K562 (cell line): ENCODE measurements around the gene PRKCB. TPM values are rescaled to one million over a fixed set of nuclear protein-coding genes. Genes with fewer than 3 reads are reported as not detected.
A peak's percentile ranks its signal among the peaks of the same experiment; 100 is the strongest.

Source experiments
- ATF3 ChIP-seq, 2 experiments: fragments of 450-650 bp in 1 of 2; sonication (generic) in 1 of 2; formaldehyde crosslinking in 1 of 2; IDR thresholded peaks in 1 of 2; conservative IDR thresholded peaks in 1 of 2; 2 replicates each; pipeline versions ENCODE4 v1.6.1 to v1.8.1; 2016 to 2023; ENCODE audit warnings: mild to moderate bottlenecking in 2 of 2, moderate library complexity in 2 of 2, inconsistent platforms in 1 of 2, missing genetic modification reagents in 1 of 2
- FOXP4 ChIP-seq: sonication (generic); formaldehyde crosslinking; IDR thresholded peaks from 2 replicates; pipeline ENCODE4 v1.8.0; 2022; ENCODE audit warnings: mild to moderate bottlenecking, missing genetic modification reagents, borderline replicate concordance
- GABPB1 ChIP-seq: sonication (generic); formaldehyde crosslinking; IDR thresholded peaks from 2 replicates; pipeline ENCODE4 v1.8.0; 2022; ENCODE audit warnings: mild to moderate bottlenecking, missing genetic modification reagents
- HBP1 ChIP-seq: fragments of 450-650 bp; formaldehyde crosslinking; IDR thresholded peaks from 2 replicates; pipeline ENCODE4 v1.4.0; 2022; ENCODE audit warnings: missing genetic modification characterization
- HINFP ChIP-seq: fragments of 450-650 bp; conservative IDR thresholded peaks from 2 replicates; pipeline ENCODE4 v1.6.1; 2016; ENCODE audit warnings: missing genetic modification characterization, low read depth, mild to moderate bottlenecking, control low read depth, missing compliant biosample characterization
- HLTF ChIP-seq: fragments of 450-650 bp; IDR thresholded peaks from 2 replicates; pipeline ENCODE4 v1.6.1; 2016
- HMG20B ChIP-seq: fragments of 250-450 bp; sonication (Bioruptor Pico); IDR thresholded peaks from 2 replicates; pipeline ENCODE4 v1.5.0; 2021; ENCODE audit warnings: mild to moderate bottlenecking
- KAT2B ChIP-seq: IDR thresholded peaks from one replicate; pipeline ENCODE4 v1.6.1; 2012; ENCODE audit warnings: low read depth, mild to moderate bottlenecking, control low read depth, inconsistent platforms, low read length, moderate library complexity
- MBD1 ChIP-seq: fragments of 250-450 bp; sonication (Bioruptor Pico); IDR thresholded peaks from 2 replicates; pipeline ENCODE4 v1.8.0; 2022; ENCODE audit warnings: inconsistent platforms
- POLR3G ChIP-seq: IDR thresholded peaks from 2 replicates; pipeline ENCODE4 v1.6.1; 2011; ENCODE audit not compliant: insufficient read length, insufficient replicate concordance; ENCODE audit errors: extremely low read depth
- STAG1 ChIP-seq: sonication (generic); formaldehyde crosslinking; IDR thresholded peaks from 2 replicates; pipeline ENCODE4 v1.5.0; 2020; ENCODE audit warnings: missing genetic modification reagents, borderline replicate concordance
- SUPT5H ChIP-seq: fragments of 450-650 bp; IDR thresholded peaks from 2 replicates; pipeline ENCODE4 v1.6.1; 2016
- TAL1 ChIP-seq: fragments of 450-650 bp; IDR thresholded peaks from 2 replicates; pipeline ENCODE4 v1.6.1; 2016; ENCODE audit warnings: mild to moderate bottlenecking
- TGIF2 ChIP-seq: sonication (generic); formaldehyde crosslinking; IDR thresholded peaks from 2 replicates; pipeline ENCODE4 v1.8.1; 2022; ENCODE audit warnings: mild to moderate bottlenecking, missing genetic modification reagents, moderate library complexity
- polyA plus RNA-seq, 8 experiments: library from polyadenylated mRNA; depleted of rRNA in 4 of 8; stranded (reverse) in 5 of 8; unstranded in 3 of 8; fragments of >200 nt; fragmentation: Nextera tagmentation in 2 of 8; fragmentation: Illumina TruSeq in 1 of 8; extraction: Ambion mirVana in 2 of 8; extraction: Trizol in 1 of 8; gene quantifications; 2 replicates each; pipeline versions ENCODE4 v1.2.1 to v1.2.3, GENCODE V29; 2011 to 2014; ENCODE audit warnings: inconsistent platforms in 1 of 8, missing spikeins in 1 of 8
- total RNA-seq, 7 experiments: library from RNA; depleted of rRNA in 6 of 7; stranded (reverse); fragments of >200 nt in 6 of 7; fragmentation: Illumina TruSeq in 2 of 7; extraction: Trizol in 2 of 7; gene quantifications; 2 replicates each; pipeline versions ENCODE4 v1.2.1 to v1.2.3, GENCODE V29; 2011 to 2021; ENCODE audit warnings: low replicate concordance in 1 of 7
- TF ChIP-seq, protein P1 (sequence below): fragments of 450-650 bp; formaldehyde crosslinking; IDR thresholded peaks from 2 replicates; pipeline ENCODE4 v1.4.0; 2022; ENCODE audit warnings: missing genetic modification characterization
- TF ChIP-seq, protein P2 (sequence below): fragments of 250-450 bp; sonication (Bioruptor Pico); IDR thresholded peaks from 2 replicates; pipeline ENCODE4 v1.8.0; 2021; ENCODE audit warnings: mild to moderate bottlenecking, moderate library complexity

The PRKCB gene
- total and polyA plus RNA-seq, 9 of the 15 experiments (the other 6 are each of a cell fraction or from before 2014, with no cell fraction given), result 49.9 to 276 (median 148) TPM

DNA sequence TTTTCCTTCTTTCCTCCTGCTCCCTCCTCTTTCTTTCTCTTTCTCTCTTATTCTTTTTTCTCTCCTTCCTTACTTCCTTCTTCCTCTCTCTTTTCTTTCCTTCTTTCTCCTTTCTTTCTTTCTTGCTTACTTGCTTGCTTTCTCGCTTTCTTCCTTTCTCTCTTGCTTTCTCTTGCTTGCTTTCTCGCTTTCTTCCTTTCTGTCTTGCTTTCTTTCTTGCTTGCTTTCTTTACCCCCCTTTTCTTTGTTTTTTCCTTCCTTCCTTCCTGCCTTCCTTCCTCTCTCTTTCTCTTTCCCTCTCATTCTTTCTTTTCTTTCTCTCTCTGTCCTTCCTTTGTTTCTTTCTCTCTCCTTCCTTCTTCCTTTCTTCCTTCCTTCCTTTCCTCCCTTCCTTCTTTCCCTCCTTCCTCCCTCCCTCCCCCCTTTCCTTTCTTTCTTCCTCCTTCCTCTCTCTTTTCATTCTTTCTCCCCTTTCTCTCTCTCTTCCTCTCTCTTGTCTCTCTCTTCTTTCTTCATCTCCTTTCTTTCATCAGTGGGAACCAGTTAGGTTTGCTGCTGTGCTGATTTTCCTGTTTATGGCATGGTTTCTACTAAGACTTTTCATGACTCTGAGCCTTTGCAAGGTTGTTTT lies 277.4 kb downstream of the PRKCB start (continued):
- TF ChIP-seq TGIF2 (CRISPR knock-in tag) (no peak), FOXP4 (CRISPR knock-in tag) (no peak), GABPB1 (CRISPR knock-in tag) (no peak), ATF3 (IDR thresholded peaks at IDR 0.05) (no peak), ATF3 (CRISPR knock-in tag; conservative IDR thresholded peaks at IDR 0.05) (no peak), SUPT5H (peak; percentile 51; the same call in 1 of the 2 replicates), HLTF (0 out of 2 replicates have a peak, but pooled peaks have one; percentile 54), POLR3G (no peak), HMG20B (CRISPR knock-in tag) (no peak), TAL1 (no peak), HINFP (tag) (no peak; the same call in 1 of the 2 replicates), MBD1 (no peak), STAG1 (CRISPR knock-in tag) (no peak), KAT2B (no peak), HBP1 (CRISPR knock-in tag) (peak; percentile 56; the same call in 1 of the 2 replicates)
- TF ChIP-seq, protein P1, sequence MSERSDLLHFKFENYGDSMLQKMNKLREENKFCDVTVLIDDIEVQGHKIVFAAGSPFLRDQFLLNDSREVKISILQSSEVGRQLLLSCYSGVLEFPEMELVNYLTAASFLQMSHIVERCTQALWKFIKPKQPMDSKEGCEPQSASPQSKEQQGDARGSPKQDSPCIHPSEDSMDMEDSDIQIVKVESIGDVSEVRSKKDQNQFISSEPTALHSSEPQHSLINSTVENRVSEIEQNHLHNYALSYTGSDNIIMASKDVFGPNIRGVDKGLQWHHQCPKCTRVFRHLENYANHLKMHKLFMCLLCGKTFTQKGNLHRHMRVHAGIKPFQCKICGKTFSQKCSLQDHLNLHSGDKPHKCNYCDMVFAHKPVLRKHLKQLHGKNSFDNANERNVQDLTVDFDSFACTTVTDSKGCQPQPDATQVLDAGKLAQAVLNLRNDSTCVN, result 0 out of 2 replicates have a peak, but pooled peaks have one; percentile 26
- TF ChIP-seq, protein P2, sequence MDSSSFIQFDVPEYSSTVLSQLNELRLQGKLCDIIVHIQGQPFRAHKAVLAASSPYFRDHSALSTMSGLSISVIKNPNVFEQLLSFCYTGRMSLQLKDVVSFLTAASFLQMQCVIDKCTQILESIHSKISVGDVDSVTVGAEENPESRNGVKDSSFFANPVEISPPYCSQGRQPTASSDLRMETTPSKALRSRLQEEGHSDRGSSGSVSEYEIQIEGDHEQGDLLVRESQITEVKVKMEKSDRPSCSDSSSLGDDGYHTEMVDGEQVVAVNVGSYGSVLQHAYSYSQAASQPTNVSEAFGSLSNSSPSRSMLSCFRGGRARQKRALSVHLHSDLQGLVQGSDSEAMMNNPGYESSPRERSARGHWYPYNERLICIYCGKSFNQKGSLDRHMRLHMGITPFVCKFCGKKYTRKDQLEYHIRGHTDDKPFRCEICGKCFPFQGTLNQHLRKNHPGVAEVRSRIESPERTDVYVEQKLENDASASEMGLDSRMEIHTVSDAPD (CRISPR knock-in tag), result no peak
